Natural killer cell (primary cell): Measurements from ENCODE around the gene REC8. TPM values are rescaled to one million over a fixed set of nuclear protein-coding genes. Genes with fewer than 3 reads are reported as not detected.

Experiments used
- ATAC-seq, 3 donors: fragments of 150-1000 bp in 2 of 3; fragments of 200-7000 bp in 1 of 3; cut with Tn5 transposase; 1 replicate in 1 of 3; 2 replicates in 2 of 3; pipeline ENCODE4 v1.10.0; 2021; ENCODE audit warnings: mild to moderate bottlenecking in 2 of 3, moderate library complexity in 2 of 3
- DNase-seq, 2 donors: peaks; one replicate each; pipeline versions ENCODE4 v3.0.0 to v3.0.0-alpha.2; 2013 to 2021; ENCODE audit warnings: mixed read lengths in 1 of 2
- H3K27ac ChIP-seq: one replicate; pipeline ENCODE4 v1.5.1; 2013; ENCODE audit warnings: mild to moderate bottlenecking, low read length
- H3K27me3 ChIP-seq: one replicate; pipeline ENCODE4 v1.6.1; 2013; ENCODE audit warnings: low read length; ENCODE audit not compliant: control insufficient read depth, insufficient read depth
- H3K36me3 ChIP-seq: one replicate; pipeline ENCODE4 v1.6.1; 2013; ENCODE audit warnings: low read length; ENCODE audit not compliant: control insufficient read depth, insufficient read depth
- H3K4me1 ChIP-seq: one replicate; pipeline ENCODE4 v1.6.1; 2013; ENCODE audit warnings: low read length; ENCODE audit not compliant: control insufficient read depth, insufficient read depth
- H3K4me3 ChIP-seq: one replicate; pipeline ENCODE4 v1.5.1; 2013; ENCODE audit warnings: low read length
- H3K9me3 ChIP-seq: one replicate; pipeline ENCODE4 v1.6.1; 2013; ENCODE audit warnings: low read length; ENCODE audit not compliant: control insufficient read depth, insufficient read depth
- H3K27ac Mint-ChIP-seq, 2 donors: one replicate each; pipeline ENCODE4 v1.8.0; 2022; ENCODE audit warnings: mild to moderate bottlenecking in 2 of 2, mixed read lengths in 2 of 2, moderate library complexity in 1 of 2
- H3K27me3 Mint-ChIP-seq, 2 donors: one replicate each; pipeline ENCODE4 v1.8.0; 2022; ENCODE audit warnings: low read depth in 2 of 2, mixed read lengths in 2 of 2
- H3K36me3 Mint-ChIP-seq: one replicate; pipeline ENCODE4 v1.8.0; 2022; ENCODE audit warnings: mixed read lengths
- H3K4me1 Mint-ChIP-seq, 2 donors: one replicate each; pipeline ENCODE4 v1.8.0; 2022; ENCODE audit warnings: mixed read lengths in 2 of 2
- H3K4me3 Mint-ChIP-seq: one replicate; pipeline ENCODE4 v1.8.0; 2022; ENCODE audit warnings: mild to moderate bottlenecking, moderate library complexity, mixed read lengths
- H3K9me3 Mint-ChIP-seq, 2 donors: one replicate each; pipeline ENCODE4 v1.8.0; 2022; ENCODE audit warnings: mixed read lengths in 2 of 2
- CTCF ChIP-seq: fragments of 200-600 bp; IDR thresholded peaks from one replicate; pipeline ENCODE4 v1.8.0; 2022; ENCODE audit warnings: antibody characterized with exemption
- WGBS: methylation state at CpG from one replicate; pipeline ENCODE4 v1.1.7; 2013; ENCODE audit warnings: missing lambda C conversion rate; ENCODE audit not compliant: insufficient coverage; 5-methylcytosine and 5-hydroxymethylcytosine counted together
- intact Hi-C: fragments of 100-400 bp; cut with micrococcal nuclease; formaldehyde crosslinking; loops from one replicate; pipeline ENCODE4 v1.14.2; 2022
- total RNA-seq, 4 donors: library from RNA; stranded (reverse); fragments of 120-200 nt in 1 of 4; gene quantifications; one replicate each; pipeline versions ENCODE4 v1.2.3 to v1.2.4, GENCODE V29; 2013 to 2022

Gene REC8
- total RNA-seq, 3 donors from 2014 or later (not counting 1 experiment from before 2014, with no cell fraction given) = 77.7 to 138 (median 103) TPM

DNA sequence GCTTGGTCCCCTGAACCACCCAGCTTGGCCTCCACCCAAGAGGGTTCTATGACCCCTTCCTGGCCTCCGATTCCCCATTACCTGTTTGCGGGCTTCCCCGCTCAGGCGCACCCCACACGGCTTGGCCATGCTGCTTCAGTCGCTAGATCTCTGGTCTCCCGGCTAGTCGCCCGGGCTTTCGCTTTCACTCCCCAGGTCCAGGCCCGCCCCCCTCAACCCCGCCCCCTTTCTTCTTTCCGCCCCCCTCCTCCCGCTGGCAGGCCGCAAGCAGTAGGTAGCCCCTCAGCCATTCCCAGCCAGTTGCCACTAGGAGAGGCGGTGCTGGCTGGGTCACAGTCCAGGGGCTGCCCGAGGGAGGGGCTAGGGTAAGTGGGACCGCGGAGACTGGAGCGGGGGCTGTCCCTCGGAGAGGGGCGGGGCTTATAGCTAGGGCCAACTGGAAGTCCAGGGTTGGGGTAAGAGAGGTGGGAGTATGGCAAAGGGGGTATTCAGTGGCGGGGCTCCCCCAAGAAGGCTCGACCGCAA is 25.4 kb upstream of the REC8 start, which contains the start of gene PSME2:
Gene PSME2, minus strand, starts transcription at position 158 of the 525 bp plus-strand sequence. Its CDS starts 29 bp downstream, at position 129.
- peak within 1 kb of the TSS; percentile 97 for H3K4me3 Mint-ChIP-seq
- ATAC-seq = peak; percentile 66 to 80 (median 70)
- peak within 1 kb of the TSS; percentile 91 for H3K4me3 ChIP-seq

GRCh38 chr14:24146978-24147760 is 24.7 kb upstream of the REC8 start, which contains the start of gene RNF31:
RNF31 (plus strand) TSS chr14:24147498; CDS start chr14:24147699, 201 bp downstream.
- WGBS = under 1% methylated on average over 57 of the region's 57 CpGs
- H3K36me3 Mint-ChIP-seq = peaks cover 7% of the 10 kb centered on the region
- no peaks in the 10 kb centered on the region for H3K9me3 Mint-ChIP-seq
- Histone ChIP-seq H3K4me1 (peaks cover 29% of the 10 kb centered on the region), H3K36me3 (peaks cover 49% of the 10 kb centered on the region), H3K27ac (peak within 1 kb of the TSS; percentile 88), H3K9me3 (no peaks in the 10 kb centered on the region), H3K4me3 (peak within 1 kb of the TSS; percentile 91), H3K27me3 (no peaks in the 10 kb centered on the region)
- H3K27me3 Mint-ChIP-seq = no peaks in the 10 kb centered on the region
- TF ChIP-seq CTCF = no peak
- peak within 1 kb of the TSS; percentile 97 for H3K4me3 Mint-ChIP-seq
- H3K27ac Mint-ChIP-seq = peak within 1 kb of the TSS; percentile 94
- intact Hi-C loops = loop anchor here (1.0 to 2.0 kb wide), 6 partner anchors 11 to 124 kb away; partner anchors contain the start of genes CHMP4A, DCAF11, IPO4 and IRF9
- peak; percentile 95 to 99 for DNase-seq
- peaks cover 53 to 73% of the 10 kb centered on the region in 2 donors for H3K4me1 Mint-ChIP-seq
- peak; percentile 86 to 95 (median 86) for ATAC-seq

More for the DNA sequence above, 25.4 kb upstream of the REC8 start, which contains the start of gene PSME2:
- no peaks in the 10 kb centered on the region for H3K9me3 Mint-ChIP-seq
- peaks cover 34% of the 10 kb centered on the region for H3K4me1 ChIP-seq
- no peaks in the 10 kb centered on the region for H3K27me3 ChIP-seq
- H3K27ac Mint-ChIP-seq = peak within 1 kb of the TSS; percentile 94
- intact Hi-C loops = loop anchor here (1.0 to 2.0 kb wide), 3 partner anchors 15 to 66 kb away; partner anchors contain the start of genes CHMP4A, IPO4 and IRF9
- peaks cover 7% of the 10 kb centered on the region for H3K36me3 Mint-ChIP-seq
- DNase-seq = peak; percentile 82 to 92
- peaks cover 43% of the 10 kb centered on the region for H3K36me3 ChIP-seq
- no peaks in the 10 kb centered on the region for H3K9me3 ChIP-seq
- H3K27me3 Mint-ChIP-seq = no peaks in the 10 kb centered on the region
- H3K4me1 Mint-ChIP-seq = peaks cover 59 to 80% of the 10 kb centered on the region in 2 donors
- H3K27ac ChIP-seq = peak within 1 kb of the TSS; percentile 88
- 0% methylated on average over 20 of the region's 25 CpGs for WGBS
- TF ChIP-seq CTCF = no peak

DNA sequence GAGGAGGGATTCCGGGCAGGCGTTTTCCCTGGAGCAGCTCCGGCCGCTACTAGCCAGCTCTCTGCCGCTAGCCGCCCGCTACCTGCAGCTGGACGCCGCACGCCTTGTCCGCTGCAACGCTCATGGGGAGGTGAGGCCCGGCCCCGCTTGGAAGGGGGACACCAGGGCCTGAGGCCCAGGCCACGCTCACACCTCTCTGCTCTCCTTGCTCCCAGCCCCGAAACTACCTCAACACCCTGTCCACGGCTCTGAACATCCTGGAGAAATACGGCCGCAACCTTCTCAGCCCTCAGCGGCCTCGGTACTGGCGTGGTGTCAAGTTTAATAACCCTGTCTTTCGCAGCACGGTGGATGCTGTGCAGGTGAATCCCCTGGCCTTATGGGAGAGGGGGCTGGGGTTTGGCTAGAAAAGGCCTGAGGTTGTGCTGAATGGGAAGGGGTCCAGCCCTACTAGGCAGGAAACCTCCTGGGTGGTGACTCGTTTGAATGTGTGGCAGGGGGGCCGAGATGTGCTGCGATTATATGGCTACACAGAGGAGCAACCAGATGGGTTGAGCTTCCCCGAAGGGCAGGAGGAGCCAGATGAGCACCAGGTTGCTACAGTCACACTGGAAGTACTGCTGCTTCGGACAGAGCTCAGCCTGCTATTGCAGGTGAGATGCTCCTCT is 24.0 kb upstream of the REC8 start:
- Mint-ChIP-seq H3K27me3 (no peaks in the 10 kb centered on the region), H3K36me3 (peaks cover 7% of the 10 kb centered on the region), H3K9me3 (no peaks in the 10 kb centered on the region), H3K27ac (peak overlapping the region; percentile 94), H3K4me3 (peak overlapping the region; percentile 97), H3K4me1 (peaks cover 53 to 70% of the 10 kb centered on the region in 2 donors)
- no peaks in the 10 kb centered on the region for H3K27me3 ChIP-seq
- TF ChIP-seq CTCF = no peak
- peak overlapping the region; percentile 91 for H3K4me3 ChIP-seq
- intact Hi-C loops = loop anchor here (1.0 to 2.0 kb wide), 5 partner anchors 12 to 123 kb away; partner anchors contain the start of genes CHMP4A, DCAF11, IPO4 and NRL
- peaks cover 28% of the 10 kb centered on the region for H3K4me1 ChIP-seq
- DNase-seq (peak in 1 of 2 donors; percentile 33), ATAC-seq (no peak)
- H3K9me3 ChIP-seq = no peaks in the 10 kb centered on the region
- peaks cover 54% of the 10 kb centered on the region for H3K36me3 ChIP-seq
- WGBS = 7% methylated on average over 29 of the region's 29 CpGs
- no peak overlapping the region for H3K27ac ChIP-seq
